IMR-90 (cell line): ENCODE measurements around the gene IGFL3. TPM values are rescaled to one million over a fixed set of nuclear protein-coding genes. Genes with fewer than 3 reads are reported as not detected.

Experiments
- ATAC-seq: fragments of 200-7000 bp; cut with Tn5 transposase; 2 replicates; pipeline ENCODE4 v1.9.1; 2020; ENCODE audit warnings: low read depth, mild to moderate bottlenecking, moderate library complexity
- BruUV-seq: library from RNA; stranded (reverse); fragments of 400-500 nt; replicated peaks from 2 replicates; lab custom pipeline; 2021; lab: Mats Ljungman, UMichigan
- CTCF ChIA-PET: fragments of 300-600 bp; formaldehyde crosslinking; extraction: SDS; loops from one replicate; lab custom pipeline; 2021; ENCODE audit warnings: antibody characterized with exemption; lab: Yijun Ruan, JAX
- POLR2A ChIA-PET: fragments of 300-600 bp; sonication (Branson Sonifier 250); formaldehyde crosslinking; loops from one replicate; lab custom pipeline; 2022; ENCODE audit warnings: antibody characterized with exemption; ENCODE audit not compliant: unreplicated experiment; lab: Charles Lee
- DNase-seq: peaks from one replicate; pipeline ENCODE4 v3.0.0; 2013
- H2AFZ ChIP-seq: replicated peaks from 2 replicates; pipeline ENCODE3; 2013; ENCODE audit warnings: low read length, mild to moderate bottlenecking; ENCODE audit not compliant: poor library complexity
- H2AK5ac ChIP-seq: 2 replicates; pipeline ENCODE4 v1.6.1; 2013; ENCODE audit warnings: low read depth, low read length, inconsistent platforms
- H2AK9ac ChIP-seq: replicated peaks from 2 replicates; pipeline ENCODE3; 2013; ENCODE audit warnings: mild to moderate bottlenecking, low read depth, low read length, moderate library complexity; ENCODE audit not compliant: poor library complexity
- H2BK120ac ChIP-seq: 2 replicates; pipeline ENCODE4 v1.6.1; 2013; ENCODE audit warnings: low read depth, low read length, inconsistent platforms
- H2BK15ac ChIP-seq: 3 replicates; pipeline ENCODE4 v1.6.1; 2013; ENCODE audit warnings: low read depth, low read length, inconsistent platforms
- H2BK20ac ChIP-seq: 2 replicates; pipeline ENCODE4 v1.6.1; 2013; ENCODE audit warnings: low read depth, mild to moderate bottlenecking, inconsistent platforms, low read length, moderate library complexity
- H2BK5ac ChIP-seq: 2 replicates; pipeline ENCODE4 v1.6.1; 2013; ENCODE audit warnings: mild to moderate bottlenecking, low read depth, low read length, inconsistent platforms; ENCODE audit not compliant: poor library complexity, severe bottlenecking
- H3K14ac ChIP-seq: replicated peaks from 2 replicates; pipeline ENCODE4 v1.6.1; 2013; ENCODE audit warnings: low read depth, low read length, inconsistent platforms
- H3K18ac ChIP-seq: 2 replicates; pipeline ENCODE4 v1.6.1; 2013; ENCODE audit warnings: low read depth, low read length, control low read depth
- H3K23ac ChIP-seq: 2 replicates; pipeline ENCODE4 v1.6.1; 2013; ENCODE audit warnings: low read depth, low read length, inconsistent platforms
- H3K27ac ChIP-seq: 2 replicates; pipeline ENCODE4 v1.5.1; 2013; ENCODE audit warnings: mild to moderate bottlenecking, control low read depth, low read length; ENCODE audit not compliant: insufficient read depth
- H3K27me3 ChIP-seq: 2 replicates; pipeline ENCODE4 v1.6.1; 2013; ENCODE audit warnings: low read length; ENCODE audit not compliant: control insufficient read depth, insufficient read depth
- H3K36me3 ChIP-seq: 2 replicates; pipeline ENCODE4 v1.6.1; 2013; ENCODE audit warnings: low read length, mixed read lengths; ENCODE audit not compliant: control insufficient read depth, insufficient read depth
- H3K4ac ChIP-seq: 2 replicates; pipeline ENCODE4 v1.6.1; 2013; ENCODE audit warnings: low read depth, low read length, inconsistent platforms
- H3K4me1 ChIP-seq: 2 replicates; pipeline ENCODE4 v1.6.1; 2013; ENCODE audit warnings: low read length, mixed read lengths; ENCODE audit not compliant: control insufficient read depth, insufficient read depth
- H3K4me2 ChIP-seq: 2 replicates; pipeline ENCODE4 v1.6.1; 2013; ENCODE audit warnings: low read depth, mild to moderate bottlenecking, control low read depth, low read length, moderate library complexity
- H3K4me3 ChIP-seq: 2 replicates; pipeline ENCODE4 v1.5.1; 2013; ENCODE audit warnings: low read depth, mild to moderate bottlenecking, control low read depth, low read length, moderate library complexity; ENCODE audit not compliant: insufficient read depth
- H3K56ac ChIP-seq: 2 replicates; pipeline ENCODE4 v1.6.1; 2013; ENCODE audit warnings: low read length, inconsistent platforms; ENCODE audit not compliant: insufficient read depth; ENCODE audit errors: extremely low read depth
- H3K79me1 ChIP-seq, 2 experiments: 2 replicates each; pipeline ENCODE4 v1.6.1; 2013; ENCODE audit warnings: low read length in 2 of 2, inconsistent platforms in 1 of 2, low read depth in 1 of 2
- H3K9ac ChIP-seq: 2 replicates; pipeline ENCODE4 v1.6.1; 2013; ENCODE audit warnings: low read depth, low read length, control low read depth
- H3K9me1 ChIP-seq: 2 replicates; pipeline ENCODE4 v1.6.1; 2013; ENCODE audit warnings: low read length, inconsistent platforms; ENCODE audit not compliant: insufficient read depth
- H3K9me3 ChIP-seq: 2 replicates; pipeline ENCODE4 v1.6.1; 2013; ENCODE audit warnings: low read length; ENCODE audit not compliant: control insufficient read depth, insufficient read depth
- H4K20me1 ChIP-seq: 2 replicates; pipeline ENCODE4 v1.6.1; 2013; ENCODE audit warnings: low read length, inconsistent platforms; ENCODE audit not compliant: insufficient read depth
- H4K5ac ChIP-seq: 2 replicates; pipeline ENCODE4 v1.6.1; 2013; ENCODE audit warnings: mild to moderate bottlenecking, low read depth, low read length, control low read depth
- H4K8ac ChIP-seq, 2 experiments: 2 replicates each; pipeline ENCODE4 v1.6.1; 2013; ENCODE audit warnings: low read depth in 2 of 2, low read length in 2 of 2, control low read depth in 1 of 2, inconsistent platforms in 1 of 2
- H4K91ac ChIP-seq: 2 replicates; pipeline ENCODE4 v1.6.1; 2013; ENCODE audit warnings: low read depth, low read length, inconsistent platforms; ENCODE audit not compliant: insufficient read depth
- MAFK ChIP-seq: IDR thresholded peaks from 2 replicates; pipeline ENCODE4 v1.6.1; 2012; ENCODE audit warnings: low read depth, low read length, improper control_type of control experiment
- RCOR1 ChIP-seq: IDR thresholded peaks from 2 replicates; pipeline ENCODE4 v1.6.1; 2012; ENCODE audit warnings: mild to moderate bottlenecking, low read length, improper control_type of control experiment; ENCODE audit not compliant: insufficient replicate concordance
- SMC3 ChIP-seq: fragments of 150-350 bp; IDR thresholded peaks from 2 replicates; pipeline ENCODE4 v1.6.1; 2016; ENCODE audit warnings: low read depth, mild to moderate bottlenecking, antibody characterized with exemption, low read length, moderate library complexity
- WGBS, 2 experiments: methylation state at CpG; one replicate each; pipeline versions ENCODE4 v1.1.5 to v1.1.7; 2013; ENCODE audit warnings: missing lambda C conversion rate in 2 of 2; ENCODE audit not compliant: insufficient read length in 1 of 2; ENCODE audit errors: extremely low coverage in 2 of 2; 5-methylcytosine and 5-hydroxymethylcytosine counted together
- dilution Hi-C: fragments of 300-500 bp; cut with HindIII; formaldehyde crosslinking; loops from one replicate; pipeline ENCODE4 v1.14.3; 2018; ENCODE audit warnings: low sequenced_read_pairs; ENCODE audit not compliant: unreplicated experiment
- in situ Hi-C: fragments of 300-500 bp; cut with MboI; formaldehyde crosslinking; loops from 3 replicates; pipeline ENCODE4 v1.14.3; 2019; ENCODE audit warnings: low sequenced_read_pairs, inconsistent platforms, mixed read lengths
- intact Hi-C: fragments of 100-400 bp; cut with micrococcal nuclease; formaldehyde crosslinking; loops from 2 replicates; pipeline ENCODE4 v1.10.0; 2022
- polyA plus RNA-seq, 3 experiments: library from polyadenylated mRNA; depleted of rRNA; stranded (reverse); fragments of >200 nt; gene quantifications; 2 replicates each; pipeline ENCODE4 v1.2.3, GENCODE V29; 2012; ENCODE audit warnings: low replicate concordance in 1 of 3
- total RNA-seq: library from RNA; depleted of rRNA; stranded (reverse); fragments of >200 nt; gene quantifications from 2 replicates; pipeline ENCODE4 v1.2.3, GENCODE V29; 2012
- TF ChIP-seq, protein P1 (sequence below): conservative IDR thresholded peaks from 2 replicates; pipeline ENCODE4 v1.5.1; 2012; ENCODE audit warnings: mild to moderate bottlenecking, low read depth, low read length, improper control_type of control experiment

IGFL3 gene
- total and polyA plus RNA-seq, 2 of the 4 experiments (the other 2 are of a cell fraction): not detected

GRCh38 chr19:46173886-46174480 is 49.5 kb upstream of the IGFL3 start:
- Histone ChIP-seq H3K79me1 (no peaks in the 10 kb centered on the region), H2AK9ac (no peak overlapping the region), H3K14ac (no peak overlapping the region), H3K56ac (no peak overlapping the region), H2AFZ (no peak overlapping the region), H3K9ac (no peak overlapping the region), H2BK120ac (no peak overlapping the region), H3K9me3 (no peaks in the 10 kb centered on the region), H3K27ac (no peak overlapping the region), H3K4ac (no peak overlapping the region), H4K20me1 (no peaks in the 10 kb centered on the region), H2BK20ac (no peak overlapping the region), H3K27me3 (peaks cover 43% of the 10 kb centered on the region), H3K9me1 (no peaks in the 10 kb centered on the region), H3K4me1 (no peaks in the 10 kb centered on the region), H3K36me3 (no peaks in the 10 kb centered on the region), H2AK5ac (no peak overlapping the region), H3K4me3 (no peak overlapping the region), H4K5ac (no peak overlapping the region), H4K8ac (no peak overlapping the region), H4K91ac (no peak overlapping the region), H3K4me2 (no peak overlapping the region), H3K18ac (no peak overlapping the region), H2BK5ac (no peak overlapping the region), H3K23ac (no peak overlapping the region), H2BK15ac (no peak overlapping the region)
- DNase-seq (no peak), ATAC-seq (no peak)
- in situ Hi-C loops (no loop called here), intact Hi-C loops (no loop called here), dilution Hi-C loops (no loop called here)
- ChIA-PET POLR2A (no interaction called here), CTCF (no interaction called here)
- no CpG with 5 or more reads among the region's 8 CpGs for WGBS, 2 experiments
- no TSS peak for BruUV-seq
- TF ChIP-seq, protein P1, sequence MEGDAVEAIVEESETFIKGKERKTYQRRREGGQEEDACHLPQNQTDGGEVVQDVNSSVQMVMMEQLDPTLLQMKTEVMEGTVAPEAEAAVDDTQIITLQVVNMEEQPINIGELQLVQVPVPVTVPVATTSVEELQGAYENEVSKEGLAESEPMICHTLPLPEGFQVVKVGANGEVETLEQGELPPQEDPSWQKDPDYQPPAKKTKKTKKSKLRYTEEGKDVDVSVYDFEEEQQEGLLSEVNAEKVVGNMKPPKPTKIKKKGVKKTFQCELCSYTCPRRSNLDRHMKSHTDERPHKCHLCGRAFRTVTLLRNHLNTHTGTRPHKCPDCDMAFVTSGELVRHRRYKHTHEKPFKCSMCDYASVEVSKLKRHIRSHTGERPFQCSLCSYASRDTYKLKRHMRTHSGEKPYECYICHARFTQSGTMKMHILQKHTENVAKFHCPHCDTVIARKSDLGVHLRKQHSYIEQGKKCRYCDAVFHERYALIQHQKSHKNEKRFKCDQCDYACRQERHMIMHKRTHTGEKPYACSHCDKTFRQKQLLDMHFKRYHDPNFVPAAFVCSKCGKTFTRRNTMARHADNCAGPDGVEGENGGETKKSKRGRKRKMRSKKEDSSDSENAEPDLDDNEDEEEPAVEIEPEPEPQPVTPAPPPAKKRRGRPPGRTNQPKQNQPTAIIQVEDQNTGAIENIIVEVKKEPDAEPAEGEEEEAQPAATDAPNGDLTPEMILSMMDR: no peak
- TF ChIP-seq RCOR1 (no peak), MAFK (no peak), SMC3 (no peak)
